Upper lobe of left lung (tissue), 6 donors: ENCODE measurements around the gene CARD16. TPM values are rescaled to one million over a fixed set of nuclear protein-coding genes. Genes with fewer than 3 reads are reported as not detected.
"Not testable (repeated sequence)": the region's sequence is repeated elsewhere in the genome, so short reads cannot be mapped to it uniquely, and the experiment has no call there.

Experiments
- ATAC-seq, 2 donors: fragments of 200-7000 bp; cut with Tn5 transposase; one replicate each; pipeline ENCODE4 v1.9.1; 2022; ENCODE audit warnings: mild to moderate bottlenecking in 2 of 2, moderate library complexity in 2 of 2; ENCODE audit not compliant: low FRiP score in 2 of 2
- DNase-seq, 2 donors: peaks; one replicate each; pipeline ENCODE4 v3.0.0-alpha.2; 2019 to 2020
- H3K27ac ChIP-seq, 4 donors: fragments of 200-600 bp; sonication (generic); one replicate each; pipeline ENCODE4 v1.5.1; 2016 to 2019
- H3K27me3 ChIP-seq, 4 donors: fragments of 200-600 bp; sonication (generic); one replicate each; pipeline ENCODE4 v1.5.1; 2017 to 2019
- H3K36me3 ChIP-seq, 4 donors: fragments of 200-600 bp; sonication (generic); one replicate each; pipeline ENCODE4 v1.5.1; 2016 to 2019
- H3K4me1 ChIP-seq, 4 donors: fragments of 200-600 bp; sonication (generic); one replicate each; pipeline ENCODE4 v1.5.1; 2018 to 2019
- H3K4me3 ChIP-seq, 4 donors: fragments of 200-600 bp; sonication (generic); one replicate each; pipeline ENCODE4 v1.5.1; 2017 to 2019; ENCODE audit warnings: mild to moderate bottlenecking in 2 of 4, moderate library complexity in 1 of 4
- H3K9me3 ChIP-seq, 4 donors: fragments of 200-600 bp; sonication (generic); one replicate each; pipeline ENCODE4 v1.5.1; 2018 to 2019
- CTCF ChIP-seq, 6 experiments: fragments of 450-650 bp in 4 of 6; fragments of 200-600 bp in 2 of 6; sonication (generic) in 2 of 6; IDR thresholded peaks; one replicate each; pipeline ENCODE4 v1.5.1; 2016 to 2019; ENCODE audit warnings: antibody characterized with exemption in 6 of 6
- EP300 ChIP-seq, 4 donors: sonication (generic); formaldehyde crosslinking; IDR thresholded peaks; one replicate each; pipeline ENCODE4 v1.5.1; 2017; ENCODE audit warnings: antibody characterized with exemption in 4 of 4, control low read depth in 2 of 4
- POLR2A ChIP-seq, 4 donors: fragments of 450-650 bp; IDR thresholded peaks; one replicate each; pipeline ENCODE4 v1.5.1; 2016 to 2017; ENCODE audit warnings: antibody characterized with exemption in 4 of 4, mild to moderate bottlenecking in 2 of 4
- POLR2AphosphoS5 ChIP-seq, 2 donors: sonication (generic); formaldehyde crosslinking; IDR thresholded peaks; one replicate each; pipeline ENCODE4 v1.5.1; 2017; ENCODE audit warnings: antibody characterized with exemption in 2 of 2
- WGBS, 2 donors: methylation state at CpG; one replicate each; pipeline ENCODE4 v1.1.5; 2017 to 2018; 5-methylcytosine and 5-hydroxymethylcytosine counted together
- total RNA-seq, 6 donors: library from RNA; depleted of rRNA in 4 of 6; stranded (reverse); fragments of >200 nt in 4 of 6; gene quantifications; one replicate each; pipeline versions ENCODE4 v1.1.0 to v1.2.1, GENCODE V29; 2016 to 2021
- donor health status: DM: no; HTN: no; CAD: no; lungs with moderate emphysema.
- donor health status: DM: no; HTN: yes; CAD: no; lungs with severe emphysema.

The CARD16 gene
- total RNA-seq, 6 donors from 2014 or later: 5.2 to 79.3 (median 17.3) TPM

- peak within 1 kb of the TSS; percentile 74 to 89 (median 82) for H3K27ac ChIP-seq
- H3K9me3 ChIP-seq: no peaks in the 10 kb centered on the region
- DNase-seq: peak in 1 of 2 donors; percentile 73
- 2 to 13% methylated on average over 3 of the region's 3 CpGs for WGBS, 2 donors
- H3K4me3 ChIP-seq: peak within 1 kb of the TSS; percentile 18 to 58 (median 46)
- peaks cover 2 to 11% (median 10%) of the 10 kb centered on the region in 4 donors for H3K36me3 ChIP-seq
- TF ChIP-seq POLR2AphosphoS5 (IDR thresholded peaks at IDR 0.05) (peak in 1 of 2 donors; percentile 57), CTCF (IDR thresholded peaks at IDR 0.05) (no peak), POLR2A (IDR thresholded peaks at IDR 0.05) (peak in 1 of 4 donors; percentile 68)
- H3K4me1 ChIP-seq: peaks cover 18 to 33% (median 28%) of the 10 kb centered on the region in 4 donors
- no peaks in the 10 kb centered on the region for H3K27me3 ChIP-seq
- peak; percentile 79 to 92 for ATAC-seq
Observed at GRCh38 chr11:105034813-105035620, 10.1 kb downstream of the CARD16 start, which contains the start of gene CASP1. Gene CASP1, minus strand, starts transcription at chr11:105035144. Its CDS starts 31 bp downstream, at chr11:105035113.

GRCh38 chr11:105034388-105034787 lies 10.7 kb downstream of the CARD16 start:
- WGBS, 2 donors: 14% methylated on average over 2 of the region's 2 CpGs
- not testable (repeated sequence) for ATAC-seq, DNase-seq, H3K27me3 ChIP-seq, H3K9me3 ChIP-seq
- H3K27ac ChIP-seq: peak overlapping the region; percentile 74 to 89 (median 82)
- H3K4me3 ChIP-seq: peak overlapping the region; percentile 18 to 58 (median 46)
- peaks cover 18 to 33% (median 28%) of the 10 kb centered on the region in 4 donors for H3K4me1 ChIP-seq
- H3K36me3 ChIP-seq: peaks cover 5 to 17% (median 15%) of the 10 kb centered on the region in 4 donors

- H3K36me3 ChIP-seq: peaks cover 5 to 23% (median 15%) of the 10 kb centered on the region in 4 donors
- TF ChIP-seq POLR2AphosphoS5 (IDR thresholded peaks at IDR 0.05): no peak
- TF ChIP-seq EP300 (IDR thresholded peaks at IDR 0.05): no peak
- no peak for TF ChIP-seq CTCF (IDR thresholded peaks at IDR 0.05)
- no peak for TF ChIP-seq POLR2A (IDR thresholded peaks at IDR 0.05)
- H3K27ac ChIP-seq: peak overlapping the region; percentile 74 to 89 (median 82)
- no peaks in the 10 kb centered on the region for H3K9me3 ChIP-seq
- WGBS, 2 donors: 71 to 76% methylated on average over 1 of the region's 1 CpG
- no peak for DNase-seq
- peaks cover 18 to 33% (median 28%) of the 10 kb centered on the region in 4 donors for H3K4me1 ChIP-seq
- peak overlapping the region in 3 of 4 donors; percentile 38 to 58 (median 54) for H3K4me3 ChIP-seq
- no peak for ATAC-seq
- H3K27me3 ChIP-seq: no peaks in the 10 kb centered on the region
Observed at GRCh38 chr11:105033781-105034180, 11.4 kb downstream of the CARD16 start.

GRCh38 chr11:105033343-105033742 lies 11.8 kb downstream of the CARD16 start:
- Histone ChIP-seq H3K27ac (peak overlapping the region in 3 of 4 donors; percentile 82 to 89 (median 83)), H3K36me3 (peaks cover 5 to 28% (median 15%) of the 10 kb centered on the region in 4 donors), H3K9me3 (no peaks in the 10 kb centered on the region), H3K4me3 (peak overlapping the region in 3 of 4 donors; percentile 38 to 58 (median 54)), H3K4me1 (peaks cover 18 to 33% (median 28%) of the 10 kb centered on the region in 4 donors), H3K27me3 (no peaks in the 10 kb centered on the region)
- ATAC-seq (peak in 1 of 2 donors; percentile 44), DNase-seq (peak in 1 of 2 donors; percentile 40)
- 62 to 76% methylated on average over 3 of the region's 3 CpGs for WGBS, 2 donors
- TF ChIP-seq EP300 (IDR thresholded peaks at IDR 0.05) (no peak), POLR2A (IDR thresholded peaks at IDR 0.05) (peak in 1 of 4 donors; percentile 10), CTCF (IDR thresholded peaks at IDR 0.05) (no peak), POLR2AphosphoS5 (IDR thresholded peaks at IDR 0.05) (peak in 1 of 2 donors; percentile 54)

GRCh38 chr11:105032495-105032894 lies 12.6 kb downstream of the CARD16 start:
- peak overlapping the region in 3 of 4 donors; percentile 82 to 89 (median 83) for H3K27ac ChIP-seq
- no peaks in the 10 kb centered on the region for H3K27me3 ChIP-seq
- no peak for DNase-seq
- peaks cover 5 to 35% (median 15%) of the 10 kb centered on the region in 4 donors for H3K36me3 ChIP-seq
- peak overlapping the region in 2 of 4 donors; percentile 54 to 58 for H3K4me3 ChIP-seq
- TF ChIP-seq POLR2AphosphoS5 (IDR thresholded peaks at IDR 0.05): no peak
- TF ChIP-seq EP300 (IDR thresholded peaks at IDR 0.05): no peak
- no peak for TF ChIP-seq CTCF (IDR thresholded peaks at IDR 0.05)
- TF ChIP-seq POLR2A (IDR thresholded peaks at IDR 0.05): no peak
- peaks cover 18 to 33% (median 28%) of the 10 kb centered on the region in 4 donors for H3K4me1 ChIP-seq
- ATAC-seq: no peak
- H3K9me3 ChIP-seq: no peaks in the 10 kb centered on the region
- 64 to 66% methylated on average over 2 of the region's 2 CpGs for WGBS, 2 donors
